HAP-1 (cell line): ENCODE results near the gene DOCK9.

ENCODE experiments used
- DNase-seq, 2 experiments: peaks; one replicate each; pipeline ENCODE4 v3.0.0-alpha.2; 2016 to 2020; ENCODE audit warnings: low spot score in 2 of 2
- H3K27me3 ChIP-seq: fragments of 250-450 bp; sonication (Bioruptor Pico); 2 replicates; pipeline ENCODE4 v1.5.1; 2020; ENCODE audit warnings: low read depth, mild to moderate bottlenecking, moderate library complexity
- H3K36me3 ChIP-seq: fragments of 250-450 bp; sonication (Bioruptor Pico); replicated peaks from 2 replicates; pipeline ENCODE4 v1.5.1; 2020; ENCODE audit warnings: mild to moderate bottlenecking
- H3K4me1 ChIP-seq: fragments of 250-450 bp; sonication (Bioruptor Pico); 2 replicates; pipeline ENCODE4 v1.5.1; 2020; ENCODE audit warnings: mild to moderate bottlenecking
- H3K4me3 ChIP-seq: fragments of 250-450 bp; sonication (Bioruptor Pico); 2 replicates; pipeline ENCODE4 v1.5.1; 2020; ENCODE audit warnings: mild to moderate bottlenecking, moderate library complexity
- H3K9me3 ChIP-seq: fragments of 250-450 bp; sonication (Bioruptor Pico); 2 replicates; pipeline ENCODE4 v1.5.1; 2020; ENCODE audit warnings: mild to moderate bottlenecking, moderate library complexity
- in situ Hi-C: fragments of 300-500 bp; cut with MboI; formaldehyde crosslinking; loops from 3 replicates; pipeline ENCODE4 v1.14.3; 2020; ENCODE audit warnings: low sequenced_read_pairs, inconsistent platforms, mixed read lengths

Gene DOCK9

GRCh38 chr13:98989469-98990235 lies 11.8 kb upstream of the DOCK9 start:
- Histone ChIP-seq H3K27me3 (no peaks in the 10 kb centered on the region), H3K4me3 (no peak overlapping the region), H3K36me3 (no peaks in the 10 kb centered on the region), H3K4me1 (no peaks in the 10 kb centered on the region), H3K9me3 (no peaks in the 10 kb centered on the region)
- in situ Hi-C loops: no loop called here
- DNase-seq: no peak

- Histone ChIP-seq H3K4me3 (no peak overlapping the region), H3K9me3 (no peaks in the 10 kb centered on the region), H3K27me3 (no peaks in the 10 kb centered on the region), H3K4me1 (no peaks in the 10 kb centered on the region), H3K36me3 (no peaks in the 10 kb centered on the region)
- in situ Hi-C loops: no loop called here
- no peak for DNase-seq
These were observed 10.9 kb upstream of the DOCK9 start for GRCh38 chr13:98988780-98989179.

GRCh38 chr13:98988277-98988676 lies 10.4 kb upstream of the DOCK9 start:
- in situ Hi-C loops: no loop called here
- no peak overlapping the region for H3K4me3 ChIP-seq
- H3K9me3 ChIP-seq: no peaks in the 10 kb centered on the region
- DNase-seq: no peak
- no peaks in the 10 kb centered on the region for H3K4me1 ChIP-seq
- no peaks in the 10 kb centered on the region for H3K36me3 ChIP-seq
- H3K27me3 ChIP-seq: no peaks in the 10 kb centered on the region

GRCh38 chr13:98987275-98987674 lies 9.4 kb upstream of the DOCK9 start:
- Histone ChIP-seq H3K27me3 (no peaks in the 10 kb centered on the region), H3K9me3 (no peaks in the 10 kb centered on the region), H3K4me3 (no peak overlapping the region), H3K36me3 (no peaks in the 10 kb centered on the region), H3K4me1 (no peaks in the 10 kb centered on the region)
- in situ Hi-C loops: no loop called here
- no peak for DNase-seq

- no peaks in the 10 kb centered on the region for H3K27me3 ChIP-seq
- no peak for DNase-seq
- no peaks in the 10 kb centered on the region for H3K4me1 ChIP-seq
- H3K36me3 ChIP-seq: no peaks in the 10 kb centered on the region
- no peaks in the 10 kb centered on the region for H3K9me3 ChIP-seq
- in situ Hi-C loops: no loop called here
- no peak overlapping the region for H3K4me3 ChIP-seq
These were observed 8.5 kb upstream of the DOCK9 start for GRCh38 chr13:98986226-98986846.

GRCh38 chr13:98985591-98985990 lies 7.7 kb upstream of the DOCK9 start:
- in situ Hi-C loops: no loop called here
- no peaks in the 10 kb centered on the region for H3K9me3 ChIP-seq
- no peak overlapping the region for H3K4me3 ChIP-seq
- H3K4me1 ChIP-seq: no peaks in the 10 kb centered on the region
- no peaks in the 10 kb centered on the region for H3K27me3 ChIP-seq
- DNase-seq: no peak
- H3K36me3 ChIP-seq: no peaks in the 10 kb centered on the region

- H3K9me3 ChIP-seq: no peaks in the 10 kb centered on the region
- H3K27me3 ChIP-seq: no peaks in the 10 kb centered on the region
- no peaks in the 10 kb centered on the region for H3K36me3 ChIP-seq
- in situ Hi-C loops: no loop called here
- H3K4me1 ChIP-seq: no peaks in the 10 kb centered on the region
- no peak for DNase-seq
- no peak overlapping the region for H3K4me3 ChIP-seq
These were observed 7.1 kb upstream of the DOCK9 start for GRCh38 chr13:98984983-98985382.

GRCh38 chr13:98984118-98984517 lies 6.3 kb upstream of the DOCK9 start:
- DNase-seq: no peak
- H3K4me1 ChIP-seq: no peaks in the 10 kb centered on the region
- no peaks in the 10 kb centered on the region for H3K9me3 ChIP-seq
- no peaks in the 10 kb centered on the region for H3K36me3 ChIP-seq
- no peaks in the 10 kb centered on the region for H3K27me3 ChIP-seq
- H3K4me3 ChIP-seq: no peak overlapping the region
- in situ Hi-C loops: no loop called here

- H3K36me3 ChIP-seq: no peaks in the 10 kb centered on the region
- peaks cover 2% of the 10 kb centered on the region for H3K4me1 ChIP-seq
- H3K27me3 ChIP-seq: no peaks in the 10 kb centered on the region
- no peak for DNase-seq
- no peaks in the 10 kb centered on the region for H3K9me3 ChIP-seq
- in situ Hi-C loops: no loop called here
- no peak overlapping the region for H3K4me3 ChIP-seq
These were observed 5.3 kb upstream of the DOCK9 start for GRCh38 chr13:98983182-98983581.

- in situ Hi-C loops: no loop called here
- no peaks in the 10 kb centered on the region for H3K27me3 ChIP-seq
- no peaks in the 10 kb centered on the region for H3K36me3 ChIP-seq
- peaks cover 19% of the 10 kb centered on the region for H3K4me1 ChIP-seq
- no peak overlapping the region for H3K4me3 ChIP-seq
- H3K9me3 ChIP-seq: no peaks in the 10 kb centered on the region
- no peak for DNase-seq
These were observed 3.7 kb upstream of the DOCK9 start for GRCh38 chr13:98981369-98982080.

GRCh38 chr13:98979012-98979660 lies 1.3 kb upstream of the DOCK9 start:
- no peak for DNase-seq
- Histone ChIP-seq H3K36me3 (no peaks in the 10 kb centered on the region), H3K9me3 (no peaks in the 10 kb centered on the region), H3K27me3 (no peaks in the 10 kb centered on the region), H3K4me1 (peaks cover 26% of the 10 kb centered on the region), H3K4me3 (no peak overlapping the region)
- in situ Hi-C loops: no loop called here

- H3K9me3 ChIP-seq: no peaks in the 10 kb centered on the region
- H3K4me1 ChIP-seq: peaks cover 26% of the 10 kb centered on the region
- no peaks in the 10 kb centered on the region for H3K27me3 ChIP-seq
- H3K36me3 ChIP-seq: no peaks in the 10 kb centered on the region
- DNase-seq: no peak
- in situ Hi-C loops: no loop called here
- no peak overlapping the region for H3K4me3 ChIP-seq
These were observed 416 bp upstream of the DOCK9 start for GRCh38 chr13:98978280-98978679.

GRCh38 chr13:98976941-98977340 lies 923 bp downstream of the DOCK9 start:
- H3K4me3 ChIP-seq: no peak overlapping the region
- in situ Hi-C loops: no loop called here
- no peaks in the 10 kb centered on the region for H3K9me3 ChIP-seq
- peaks cover 26% of the 10 kb centered on the region for H3K4me1 ChIP-seq
- H3K27me3 ChIP-seq: no peaks in the 10 kb centered on the region
- no peaks in the 10 kb centered on the region; the same call in 1 of the 2 replicates for H3K36me3 ChIP-seq
- peak; percentile 22 to 43 for DNase-seq

GRCh38 chr13:98976338-98976737 lies 1.5 kb downstream of the DOCK9 start:
- Histone ChIP-seq H3K4me3 (no peak overlapping the region), H3K27me3 (no peaks in the 10 kb centered on the region), H3K9me3 (no peaks in the 10 kb centered on the region), H3K36me3 (no peaks in the 10 kb centered on the region; the same call in 1 of the 2 replicates), H3K4me1 (peaks cover 26% of the 10 kb centered on the region)
- in situ Hi-C loops: no loop called here
- DNase-seq: peak in 1 of 2 experiments; percentile 32
